ENCODE results near the gene PTPRD.

GRCh38 chr9:8382777-8383527 is 2229.8 kb downstream of the PTPRD start:
- TF ChIP-seq SIN3A (IDR thresholded peaks at IDR 0.05; ENCODE audit: borderline replicate concordance, insufficient read depth, low read length) (no peak), POLR2AphosphoS5 (IDR thresholded peaks at IDR 0.05; ENCODE audit: low read depth, low read length) (no peak)
- TF ChIP-seq, protein P1, sequence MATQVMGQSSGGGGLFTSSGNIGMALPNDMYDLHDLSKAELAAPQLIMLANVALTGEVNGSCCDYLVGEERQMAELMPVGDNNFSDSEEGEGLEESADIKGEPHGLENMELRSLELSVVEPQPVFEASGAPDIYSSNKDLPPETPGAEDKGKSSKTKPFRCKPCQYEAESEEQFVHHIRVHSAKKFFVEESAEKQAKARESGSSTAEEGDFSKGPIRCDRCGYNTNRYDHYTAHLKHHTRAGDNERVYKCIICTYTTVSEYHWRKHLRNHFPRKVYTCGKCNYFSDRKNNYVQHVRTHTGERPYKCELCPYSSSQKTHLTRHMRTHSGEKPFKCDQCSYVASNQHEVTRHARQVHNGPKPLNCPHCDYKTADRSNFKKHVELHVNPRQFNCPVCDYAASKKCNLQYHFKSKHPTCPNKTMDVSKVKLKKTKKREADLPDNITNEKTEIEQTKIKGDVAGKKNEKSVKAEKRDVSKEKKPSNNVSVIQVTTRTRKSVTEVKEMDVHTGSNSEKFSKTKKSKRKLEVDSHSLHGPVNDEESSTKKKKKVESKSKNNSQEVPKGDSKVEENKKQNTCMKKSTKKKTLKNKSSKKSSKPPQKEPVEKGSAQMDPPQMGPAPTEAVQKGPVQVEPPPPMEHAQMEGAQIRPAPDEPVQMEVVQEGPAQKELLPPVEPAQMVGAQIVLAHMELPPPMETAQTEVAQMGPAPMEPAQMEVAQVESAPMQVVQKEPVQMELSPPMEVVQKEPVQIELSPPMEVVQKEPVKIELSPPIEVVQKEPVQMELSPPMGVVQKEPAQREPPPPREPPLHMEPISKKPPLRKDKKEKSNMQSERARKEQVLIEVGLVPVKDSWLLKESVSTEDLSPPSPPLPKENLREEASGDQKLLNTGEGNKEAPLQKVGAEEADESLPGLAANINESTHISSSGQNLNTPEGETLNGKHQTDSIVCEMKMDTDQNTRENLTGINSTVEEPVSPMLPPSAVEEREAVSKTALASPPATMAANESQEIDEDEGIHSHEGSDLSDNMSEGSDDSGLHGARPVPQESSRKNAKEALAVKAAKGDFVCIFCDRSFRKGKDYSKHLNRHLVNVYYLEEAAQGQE (IDR thresholded peaks at IDR 0.05; ENCODE audit: insufficient read depth in 1 of 2, low read depth in 2 of 2, low read length in 2 of 2): no peak

Data from PFSK-1 (cell line).